Measurements from ENCODE around the gene TMEM108.

DNA sequence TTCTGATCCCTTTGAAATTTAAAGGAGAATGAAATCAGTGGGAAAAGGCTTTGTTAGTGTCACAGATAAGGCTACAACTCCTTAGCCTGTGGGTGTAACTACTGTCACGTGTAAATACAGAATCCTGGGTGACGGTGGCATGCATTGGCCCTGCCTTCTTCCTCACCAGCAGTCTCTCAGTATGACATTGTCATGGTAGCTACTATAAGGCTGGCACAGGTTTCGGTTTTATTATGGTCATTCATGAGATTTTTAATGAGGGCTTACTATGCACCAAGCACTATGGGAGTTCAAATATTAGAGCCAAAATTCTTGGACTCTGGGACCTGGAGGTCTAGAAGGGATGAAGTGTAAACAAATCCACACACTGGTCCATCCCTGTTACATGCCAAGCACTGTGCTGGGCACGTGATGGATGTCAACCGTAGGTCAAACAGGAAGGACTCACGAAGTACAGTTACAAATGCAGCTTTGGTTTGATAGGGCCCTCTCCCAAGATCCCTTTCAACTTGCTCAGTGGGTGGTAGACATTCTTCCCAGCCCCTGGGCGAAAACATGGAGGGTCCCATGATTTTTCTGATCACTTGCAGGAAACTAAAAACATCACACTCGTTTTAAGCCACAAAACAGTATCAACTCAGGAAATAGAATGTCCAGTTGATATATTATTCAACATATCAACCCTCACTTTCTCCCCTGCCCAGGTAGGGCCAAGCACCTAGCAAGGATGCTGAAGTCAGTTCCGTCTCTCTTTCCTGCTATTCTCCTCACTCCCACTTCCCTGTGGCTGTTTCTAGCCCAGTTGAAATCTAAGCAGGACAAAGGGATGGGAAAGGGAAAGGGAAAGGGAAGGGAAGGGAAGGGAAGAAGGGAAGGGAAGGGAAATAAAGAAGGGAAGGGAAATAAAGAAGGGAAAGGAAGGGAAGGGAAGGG, 387.0 kb downstream of the TMEM108 start:
- TF ChIP-seq, protein P1, sequence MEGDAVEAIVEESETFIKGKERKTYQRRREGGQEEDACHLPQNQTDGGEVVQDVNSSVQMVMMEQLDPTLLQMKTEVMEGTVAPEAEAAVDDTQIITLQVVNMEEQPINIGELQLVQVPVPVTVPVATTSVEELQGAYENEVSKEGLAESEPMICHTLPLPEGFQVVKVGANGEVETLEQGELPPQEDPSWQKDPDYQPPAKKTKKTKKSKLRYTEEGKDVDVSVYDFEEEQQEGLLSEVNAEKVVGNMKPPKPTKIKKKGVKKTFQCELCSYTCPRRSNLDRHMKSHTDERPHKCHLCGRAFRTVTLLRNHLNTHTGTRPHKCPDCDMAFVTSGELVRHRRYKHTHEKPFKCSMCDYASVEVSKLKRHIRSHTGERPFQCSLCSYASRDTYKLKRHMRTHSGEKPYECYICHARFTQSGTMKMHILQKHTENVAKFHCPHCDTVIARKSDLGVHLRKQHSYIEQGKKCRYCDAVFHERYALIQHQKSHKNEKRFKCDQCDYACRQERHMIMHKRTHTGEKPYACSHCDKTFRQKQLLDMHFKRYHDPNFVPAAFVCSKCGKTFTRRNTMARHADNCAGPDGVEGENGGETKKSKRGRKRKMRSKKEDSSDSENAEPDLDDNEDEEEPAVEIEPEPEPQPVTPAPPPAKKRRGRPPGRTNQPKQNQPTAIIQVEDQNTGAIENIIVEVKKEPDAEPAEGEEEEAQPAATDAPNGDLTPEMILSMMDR (IDR thresholded peaks at IDR 0.05), result no peak
- TF ChIP-seq POLR2A (IDR thresholded peaks at IDR 0.05), result no peak
- TF ChIP-seq POLR2AphosphoS5 (IDR thresholded peaks at IDR 0.05), result no peak
- TF ChIP-seq EP300 (IDR thresholded peaks at IDR 0.05), result no peak

Measured in suprapubic skin (tissue), 4 donors.